Anterior cingulate cortex (tissue), 58 donors: Measurements from ENCODE around the gene FBXL7.
A peak's percentile ranks its signal among the peaks of the same experiment; 100 is the strongest.

Source experiments
- DNase-seq, 58 donors: peaks; one replicate each; lab custom pipeline; 2025; lab: John Stamatoyannopoulos, UW

Gene FBXL7

DNA sequence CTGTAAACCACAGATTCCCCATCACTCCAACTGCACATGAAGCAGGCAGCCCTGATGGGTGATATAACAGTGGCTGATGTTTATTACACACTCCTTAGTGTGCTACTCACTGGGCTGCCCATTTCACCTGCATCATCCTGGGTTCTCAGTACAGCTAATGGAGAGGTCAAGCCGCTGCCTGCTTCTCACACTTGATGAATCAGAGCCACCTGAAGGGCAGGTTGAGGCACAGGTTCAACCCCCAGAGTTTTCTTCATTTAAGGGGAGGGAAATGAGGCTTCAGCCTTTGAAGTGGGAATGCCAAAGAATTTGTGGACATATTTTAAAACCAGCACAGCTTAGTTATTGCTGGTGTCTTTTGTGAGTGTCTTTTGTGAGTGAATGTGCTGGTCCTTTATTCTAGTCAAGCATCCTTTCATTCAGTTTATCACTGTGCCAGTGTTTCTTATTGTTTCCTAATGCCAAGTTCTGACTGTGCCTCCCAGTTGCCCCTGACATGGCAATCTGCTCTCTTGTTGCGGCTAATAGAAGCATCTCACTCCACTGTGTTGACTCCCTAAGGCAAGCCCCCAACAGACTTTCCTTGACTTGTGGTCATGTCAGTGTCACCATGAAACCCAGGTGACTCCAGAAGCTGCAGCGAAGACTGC lies 109.2 kb downstream of the FBXL7 start:
- peak in 6 of 58 donors; percentile 4 to 47 (median 11) for DNase-seq

DNA sequence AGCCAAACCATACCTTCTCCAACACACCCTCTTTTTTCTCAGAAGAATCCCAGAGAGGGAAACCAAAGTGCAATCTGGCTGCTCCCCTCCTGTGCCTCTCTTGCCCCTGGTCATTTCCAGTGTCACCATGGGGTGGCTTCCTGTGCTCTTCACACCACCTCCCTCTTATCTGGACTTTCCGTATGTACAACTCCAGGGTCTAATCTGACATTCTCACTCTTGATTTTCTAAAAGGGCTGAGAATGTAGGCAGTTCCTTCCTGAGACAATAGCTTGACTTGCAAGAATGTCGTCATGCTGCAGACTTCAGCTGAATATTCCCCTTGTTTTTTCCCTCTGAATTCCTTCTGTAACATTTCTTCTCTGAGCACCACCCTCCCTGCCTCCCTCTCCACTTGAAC lies 110.2 kb downstream of the FBXL7 start:
- DNase-seq: no peak

GRCh38 chr5:15611008-15611407 lies 111.0 kb downstream of the FBXL7 start:
- DNase-seq: no peak

GRCh38 chr5:15612915-15613635 lies 113.1 kb downstream of the FBXL7 start:
- peak in 1 of 58 donors; percentile 7 for DNase-seq

- DNase-seq: no peak
Observed at GRCh38 chr5:15614679-15615078, 114.7 kb downstream of the FBXL7 start.

DNA sequence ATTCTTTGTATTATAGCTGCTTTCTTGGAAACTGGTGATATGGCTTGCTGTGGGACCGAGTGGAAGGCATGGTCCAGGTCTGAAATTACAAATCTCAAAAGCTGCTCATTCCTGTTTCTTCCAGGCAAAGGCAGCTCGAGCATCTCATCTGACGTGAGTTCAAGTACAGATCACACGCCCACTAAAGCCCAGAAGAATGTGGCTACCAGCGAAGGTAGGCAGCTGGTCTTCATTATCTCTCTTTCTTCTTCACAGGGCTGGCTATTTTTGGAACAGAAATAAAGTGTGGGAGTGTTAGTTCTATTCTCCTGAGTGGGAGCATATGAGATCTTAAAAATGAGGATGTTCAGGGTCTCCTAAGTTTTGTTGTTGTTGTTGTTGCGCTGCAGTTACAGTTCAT lies 115.9 kb downstream of the FBXL7 start:
- no peak for DNase-seq

- no peak for DNase-seq
Observed at GRCh38 chr5:15618938-15619337, 119.0 kb downstream of the FBXL7 start.

DNA sequence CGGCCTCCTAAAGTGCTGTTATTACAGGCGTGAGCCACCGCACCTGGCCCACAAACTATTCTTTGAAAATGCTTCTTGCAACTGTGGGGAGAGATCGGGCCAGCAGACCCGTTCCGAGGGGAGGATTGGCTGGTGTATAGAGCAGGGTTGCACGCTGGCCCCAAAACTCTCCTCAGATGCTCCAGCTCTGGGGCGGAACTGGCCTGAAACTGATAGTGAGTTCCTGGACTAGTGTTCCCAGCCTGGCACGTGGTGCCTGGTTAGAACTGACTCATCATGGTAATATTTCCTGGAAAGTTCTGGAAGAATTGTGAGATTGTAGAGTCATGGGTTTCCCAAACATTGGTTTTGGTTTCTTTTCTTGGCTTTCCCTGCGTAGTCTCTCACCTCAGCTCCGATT lies 120.5 kb downstream of the FBXL7 start:
- peak in 1 of 58 donors; percentile 4 for DNase-seq

- no peak for DNase-seq
Observed at GRCh38 chr5:15621094-15621493, 121.1 kb downstream of the FBXL7 start.

DNA sequence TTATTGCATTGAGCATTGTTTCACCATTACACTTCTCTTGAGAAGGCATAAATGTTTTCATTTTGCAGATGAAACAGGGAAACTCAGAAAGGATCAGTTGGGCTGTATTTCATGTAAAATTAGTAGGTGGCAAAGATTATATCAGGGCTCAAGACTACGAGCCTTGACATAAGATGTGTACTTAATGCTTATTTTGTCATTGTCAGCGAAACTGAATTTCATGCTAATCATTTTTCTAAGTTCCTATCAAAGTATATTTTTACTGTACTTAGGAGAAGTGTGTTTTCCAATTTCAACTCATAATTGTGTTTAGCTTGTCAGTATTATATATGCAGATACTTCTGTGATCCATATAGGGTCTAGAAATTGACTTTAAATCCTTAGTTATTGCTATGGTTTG lies 123.8 kb downstream of the FBXL7 start:
- DNase-seq: no peak

- DNase-seq: no peak
Observed at GRCh38 chr5:15627109-15627508, 127.1 kb downstream of the FBXL7 start.

- DNase-seq: no peak
Observed at GRCh38 chr5:15627647-15628046, 127.7 kb downstream of the FBXL7 start.

DNA sequence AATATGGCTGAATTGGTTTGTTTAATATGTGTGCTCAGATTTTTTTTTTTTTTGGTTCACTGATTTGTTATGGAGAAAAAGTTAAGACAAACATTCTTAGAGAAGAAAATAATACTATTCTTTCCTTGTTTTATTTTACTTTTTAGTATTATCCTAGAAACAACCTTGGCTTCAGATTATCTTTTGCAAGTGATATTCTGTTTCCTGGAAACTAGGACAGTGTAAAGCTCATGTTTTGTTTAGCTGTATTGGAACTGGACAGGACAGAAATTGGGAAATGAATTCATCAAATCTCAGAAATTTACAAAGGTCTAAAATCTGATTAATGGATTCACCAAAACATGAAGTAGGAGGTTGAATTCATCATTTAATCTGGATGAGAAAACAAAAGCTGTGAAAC lies 130.5 kb downstream of the FBXL7 start:
- no peak for DNase-seq

GRCh38 chr5:15634591-15635288 lies 134.8 kb downstream of the FBXL7 start:
- DNase-seq: no peak

DNA sequence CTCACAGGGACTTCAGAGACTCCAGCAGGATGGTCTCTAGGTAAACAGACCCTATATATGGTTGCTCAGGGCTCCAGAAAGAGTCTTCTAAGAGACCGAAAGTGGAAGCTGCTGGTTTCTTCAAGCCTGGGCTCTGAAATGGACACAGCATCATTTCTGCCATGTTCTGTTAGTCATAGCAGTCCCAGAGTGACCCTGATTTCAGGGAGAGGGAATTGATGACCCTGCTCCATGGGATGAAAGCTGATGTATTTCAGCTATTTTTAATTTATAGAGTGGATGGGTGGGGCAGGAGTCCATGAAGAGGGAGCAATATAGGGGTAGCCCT lies 135.3 kb downstream of the FBXL7 start:
- DNase-seq: no peak

DNA sequence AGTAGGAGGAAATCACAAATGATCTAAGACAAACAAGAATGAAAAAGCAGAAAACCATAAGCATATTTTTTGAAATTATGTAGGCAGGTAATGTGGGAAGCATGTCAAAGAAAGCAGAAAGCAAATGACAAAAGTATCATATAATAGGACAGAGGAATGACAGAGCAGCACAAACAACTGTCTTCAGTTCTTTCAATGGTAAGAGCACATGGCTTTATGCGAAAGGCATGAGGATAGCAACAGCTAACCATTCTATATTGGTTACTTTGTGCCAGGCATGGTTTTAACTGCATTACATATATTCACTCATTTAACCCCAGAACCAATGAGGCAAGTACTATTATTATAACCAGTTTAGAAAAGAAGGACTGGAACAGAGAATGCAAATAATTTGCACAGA lies 137.4 kb downstream of the FBXL7 start:
- no peak for DNase-seq

DNA sequence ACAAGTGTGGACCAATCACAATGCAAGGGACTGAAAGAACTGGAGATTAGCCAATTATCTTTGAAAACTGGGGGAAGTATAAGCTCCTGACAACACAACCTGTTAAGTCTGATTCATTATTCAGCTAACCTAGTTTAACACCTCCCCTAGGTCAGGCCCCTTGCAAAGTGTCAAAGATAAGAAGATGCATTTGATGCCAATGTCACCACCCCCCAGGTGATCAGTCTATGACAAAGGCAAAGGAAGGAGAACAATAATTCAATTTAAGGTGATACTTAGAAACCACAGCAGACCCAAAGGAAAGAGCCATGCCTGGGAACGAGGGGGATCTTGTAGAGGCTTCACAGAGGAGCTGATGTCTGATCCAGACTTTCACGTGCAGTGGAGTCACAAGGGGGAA lies 137.9 kb downstream of the FBXL7 start:
- no peak for DNase-seq

DNA sequence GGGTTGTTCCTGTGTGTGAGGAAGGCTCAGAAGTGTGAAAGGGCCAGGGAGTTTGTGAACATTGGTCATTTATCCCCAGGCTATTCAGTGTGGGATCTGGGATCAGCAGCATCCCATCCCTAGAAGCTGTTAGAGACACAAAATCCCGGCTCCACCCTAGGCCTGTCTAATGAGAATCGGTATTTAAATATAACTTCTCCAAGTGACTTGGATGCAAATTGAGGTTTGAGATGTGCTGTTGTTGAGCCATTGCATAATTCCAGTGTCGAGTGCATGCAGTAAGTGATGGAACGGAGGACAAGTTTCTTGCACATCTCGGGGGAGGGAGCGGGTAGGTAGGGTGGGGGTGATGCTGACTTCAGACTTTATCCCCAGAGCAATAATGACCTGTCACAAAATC lies 138.3 kb downstream of the FBXL7 start:
- no peak for DNase-seq

DNA sequence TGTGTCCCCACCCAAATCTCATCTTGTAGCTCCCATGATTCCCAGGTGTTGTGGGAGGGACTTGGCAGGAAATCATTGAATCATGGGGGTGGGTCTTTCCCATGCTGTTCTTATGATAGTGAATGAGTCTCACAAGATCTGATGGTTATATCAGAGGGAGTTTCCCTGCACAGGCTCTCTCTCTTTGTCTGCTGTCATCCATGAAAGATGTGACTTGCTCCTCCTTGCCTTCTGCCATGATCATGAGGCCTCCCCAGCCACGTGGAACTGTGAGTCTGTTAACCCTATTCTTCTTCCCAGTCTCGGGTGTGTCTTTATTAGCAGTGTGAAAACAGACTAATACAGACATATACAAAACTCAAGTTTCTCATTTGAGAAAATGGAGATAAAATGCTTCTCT lies 139.3 kb downstream of the FBXL7 start:
- no peak for DNase-seq

DNA sequence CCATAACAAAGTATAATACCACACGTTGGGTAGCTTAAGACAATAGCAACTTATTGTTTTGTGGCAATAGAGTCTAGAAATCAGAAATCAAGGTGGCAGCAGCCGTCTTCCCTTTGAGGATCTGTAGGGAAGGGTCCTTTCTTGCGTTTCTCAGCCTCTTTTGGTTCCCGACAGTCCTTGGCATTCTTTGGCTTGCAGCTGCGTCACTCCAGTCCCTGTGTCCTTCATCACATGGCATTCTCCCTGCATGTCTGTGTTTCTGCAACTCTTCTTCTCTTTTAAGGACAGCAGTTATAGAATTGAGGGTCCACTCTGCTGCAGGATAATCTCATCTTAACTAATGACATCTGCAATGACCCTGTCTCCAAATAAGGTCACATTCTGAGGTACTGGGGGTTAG lies 140.1 kb downstream of the FBXL7 start:
- DNase-seq: no peak

DNA sequence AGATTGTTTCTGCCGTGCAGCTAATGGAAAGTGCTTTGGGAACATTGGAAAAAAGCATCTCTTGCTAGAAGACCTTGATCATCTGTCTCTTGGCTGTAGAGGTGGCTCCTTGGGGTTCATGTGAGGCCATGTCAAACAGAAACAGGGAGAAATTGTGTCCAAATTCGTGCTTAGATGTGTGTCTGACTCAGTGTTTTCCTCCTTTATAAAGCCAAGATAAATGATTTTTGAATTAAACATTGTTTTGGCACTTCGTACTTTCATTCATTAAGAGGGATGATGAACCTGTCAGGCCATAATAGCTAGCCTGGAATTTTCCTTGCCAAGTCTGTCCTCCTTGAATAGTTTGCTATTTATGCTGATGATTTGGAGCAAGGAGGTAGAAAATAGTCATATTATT lies 143.8 kb downstream of the FBXL7 start:
- DNase-seq: no peak
